HCT116 (cell line): ENCODE results near the gene SLC17A8. TPM values are rescaled to one million over a fixed set of nuclear protein-coding genes. Genes with fewer than 3 reads are reported as not detected.

Experiments
- ATAC-seq: fragments of 200-7000 bp; cut with Tn5 transposase; 2 replicates; pipeline ENCODE4 v1.9.1; 2020; ENCODE audit warnings: mild to moderate bottlenecking, moderate library complexity
- BruUV-seq: library from RNA; stranded (reverse); fragments of 400-500 nt; replicated peaks from 2 replicates; lab custom pipeline; 2021; lab: Mats Ljungman, UMichigan
- CTCF ChIA-PET: fragments of 300-600 bp; sonication (Branson Sonifier 250); formaldehyde crosslinking; loops from one replicate; lab custom pipeline; 2021; ENCODE audit warnings: antibody characterized with exemption; lab: Charles Lee
- POLR2A ChIA-PET: fragments of 300-600, 350-600 bp; sonication (Branson Sonifier 250); formaldehyde crosslinking; loops from one replicate; lab custom pipeline; 2021; ENCODE audit warnings: antibody characterized with exemption; lab: Charles Lee
- RAD21 ChIA-PET, 2 experiments: fragments of 300-600 bp; sonication (Branson Sonifier 250); formaldehyde crosslinking; loops; one replicate each; lab custom pipeline; 2023; ENCODE audit warnings: low total read pairs in 2 of 2; ENCODE audit not compliant: uncharacterized antibody in 2 of 2, unreplicated experiment in 2 of 2, low non-redundant PET in 1 of 2; lab: Charles Lee
- DNase-seq: peaks from one replicate; pipeline ENCODE4 v3.0.0-alpha.2; 2010; ENCODE audit warnings: low read depth, low spot score
- H2AFZ ChIP-seq: fragments of 200-600 bp; shearing (Covaris generic), sonication (generic); 2 replicates; pipeline ENCODE4 v1.6.1; 2017; ENCODE audit warnings: low read depth, mixed run types, mixed read lengths, antibody characterized with exemption, low read length; ENCODE audit not compliant: poor library complexity, severe bottlenecking
- H3K27ac ChIP-seq: 2 replicates; pipeline ENCODE4 v1.5.1; 2012; ENCODE audit warnings: low read depth, low read length
- H3K27me3 ChIP-seq: fragments of 200-600 bp; sonication (generic); 2 replicates; pipeline ENCODE4 v1.6.1; 2016; ENCODE audit warnings: mixed run types, low read length, mixed read lengths; ENCODE audit not compliant: insufficient read depth
- H3K36me3 ChIP-seq, 2 experiments: fragments of 200-500 bp in 1 of 2; fragments of 200-600 bp in 1 of 2; sonication (Bioruptor generic) in 1 of 2; sonication (generic) in 1 of 2; 2 replicates each; pipeline versions ENCODE4 v1.5.1 to v1.6.1; 2014 to 2016; ENCODE audit warnings: low read length in 2 of 2, inconsistent platforms in 1 of 2, mixed read lengths in 1 of 2, mixed run types in 1 of 2; ENCODE audit not compliant: insufficient read depth in 2 of 2, control insufficient read depth in 1 of 2
- H3K4me1 ChIP-seq, 2 experiments: fragments of 200-600 bp in 1 of 2; sonication (generic) in 1 of 2; 2 replicates each; pipeline versions ENCODE4 v1.5.1 to v1.6.1; 2012 to 2017; ENCODE audit warnings: low read length in 2 of 2, inconsistent platforms in 1 of 2, mild to moderate bottlenecking in 1 of 2, mixed read lengths in 1 of 2, mixed run types in 1 of 2, moderate library complexity in 1 of 2; ENCODE audit not compliant: insufficient read depth in 2 of 2, control insufficient read depth in 1 of 2
- H3K4me2 ChIP-seq: fragments of 200-600 bp; sonication (generic); 2 replicates; pipeline ENCODE4 v1.6.1; 2017; ENCODE audit warnings: mixed run types, low read length, mixed read lengths
- H3K4me3 ChIP-seq, 2 experiments: fragments of 200-600 bp in 1 of 2; sonication (generic) in 1 of 2; replicated peaks in 1 of 2; 2 replicates each; pipeline ENCODE4 v1.5.1; 2011 to 2016; ENCODE audit warnings: low read length in 2 of 2, control low read depth in 1 of 2, low read depth in 1 of 2, mild to moderate bottlenecking in 1 of 2, mixed read lengths in 1 of 2, mixed run types in 1 of 2
- H3K79me2 ChIP-seq: fragments of 200-600 bp; sonication (generic); 2 replicates; pipeline ENCODE4 v1.6.1; 2017; ENCODE audit warnings: mild to moderate bottlenecking, mixed run types, low read length, moderate library complexity, mixed read lengths; ENCODE audit not compliant: insufficient read depth
- H3K9ac ChIP-seq: fragments of 200-600 bp; sonication (generic); 2 replicates; pipeline ENCODE4 v1.6.1; 2016; ENCODE audit warnings: low read length, mixed read lengths
- H3K9me2 ChIP-seq: fragments of 200-600 bp; sonication (generic), shearing (Covaris generic); 2 replicates; pipeline ENCODE4 v1.6.1; 2017; ENCODE audit warnings: mixed run types, mild to moderate bottlenecking, moderate library complexity; ENCODE audit not compliant: insufficient read depth
- H3K9me3 ChIP-seq, 2 experiments: fragments of 200-500 bp in 1 of 2; fragments of 200-600 bp in 1 of 2; sonication (Bioruptor generic) in 1 of 2; sonication (generic) in 1 of 2; 2 replicates each; pipeline ENCODE4 v1.6.1; 2014 to 2017; ENCODE audit warnings: low read length in 2 of 2, mixed read lengths in 2 of 2, inconsistent platforms in 1 of 2, low read depth in 1 of 2, mild to moderate bottlenecking in 1 of 2, mixed run types in 1 of 2, moderate library complexity in 1 of 2; ENCODE audit not compliant: control insufficient read depth in 1 of 2, insufficient read depth in 1 of 2
- H4K20me1 ChIP-seq: fragments of 200-600 bp; sonication (generic), shearing (Covaris generic); 2 replicates; pipeline ENCODE4 v1.6.1; 2017; ENCODE audit warnings: mixed run types, mild to moderate bottlenecking, moderate library complexity; ENCODE audit not compliant: insufficient read depth
- ATF3 ChIP-seq: IDR thresholded peaks from 2 replicates; pipeline ENCODE4 v1.6.1; 2012
- CBX3 ChIP-seq: IDR thresholded peaks from 2 replicates; pipeline ENCODE4 v1.6.1; 2012; ENCODE audit warnings: low read depth
- CEBPB ChIP-seq: IDR thresholded peaks from 2 replicates; pipeline ENCODE4 v1.6.1; 2012; ENCODE audit warnings: low read depth
- CTCF ChIP-seq, 3 experiments: fragments of 200-600 bp in 1 of 3; sonication (generic) in 1 of 3; IDR thresholded peaks in 2 of 3; conservative IDR thresholded peaks in 1 of 3; 2 replicates each; pipeline ENCODE4 v1.5.1; 2012 to 2017; ENCODE audit warnings: low read depth in 2 of 3, low read length in 2 of 3, antibody characterized with exemption in 1 of 3, borderline replicate concordance in 1 of 3, control low read depth in 1 of 3, mild to moderate bottlenecking in 1 of 3, mixed read lengths in 1 of 3, mixed run types in 1 of 3, moderate library complexity in 1 of 3; ENCODE audit not compliant: insufficient read depth in 1 of 3
- ELF1 ChIP-seq: IDR thresholded peaks from 2 replicates; pipeline ENCODE4 v1.6.1; 2012; ENCODE audit warnings: low read depth, borderline replicate concordance
- FOSL1 ChIP-seq: IDR thresholded peaks from 2 replicates; pipeline ENCODE4 v1.6.1; 2012; ENCODE audit warnings: low read depth
- MAX ChIP-seq: IDR thresholded peaks from 2 replicates; pipeline ENCODE4 v1.6.1; 2012
- POLR2A ChIP-seq: IDR thresholded peaks from 2 replicates; pipeline ENCODE4 v1.7.0; 2011; ENCODE audit warnings: borderline replicate concordance; ENCODE audit not compliant: insufficient read depth, insufficient read length; ENCODE audit errors: extremely low read depth
- POLR2AphosphoS5 ChIP-seq: IDR thresholded peaks from 2 replicates; pipeline ENCODE4 v1.6.1; 2011; ENCODE audit warnings: mild to moderate bottlenecking, low read depth, low read length, moderate library complexity
- SIN3A ChIP-seq: IDR thresholded peaks from 2 replicates; pipeline ENCODE4 v1.6.1; 2012; ENCODE audit warnings: low read depth
- SP1 ChIP-seq: IDR thresholded peaks from 2 replicates; pipeline ENCODE4 v1.6.1; 2012; ENCODE audit warnings: low read depth
- SRF ChIP-seq: IDR thresholded peaks from 2 replicates; pipeline ENCODE4 v1.6.1; 2012; ENCODE audit warnings: low read depth
- TCF7L2 ChIP-seq: IDR thresholded peaks from 2 replicates; pipeline ENCODE4 v1.7.0; 2011; ENCODE audit warnings: borderline replicate concordance, inconsistent platforms; ENCODE audit not compliant: insufficient read depth, insufficient read length; ENCODE audit errors: extremely low read depth
- ZFX ChIP-seq: fragments of 450-650 bp; IDR thresholded peaks from 2 replicates; pipeline ENCODE4 v1.6.1; 2017
- ZNF274 ChIP-seq: fragments of 200-500 bp; sonication (Bioruptor generic); IDR thresholded peaks from 2 replicates; pipeline ENCODE4 v1.6.1; 2014; ENCODE audit warnings: mild to moderate bottlenecking, low read depth, low read length, inconsistent platforms
- intact Hi-C: fragments of 100-400 bp; cut with micrococcal nuclease; formaldehyde crosslinking; loops from 2 replicates; pipeline ENCODE4 v1.10.0; 2022
- total RNA-seq: library from RNA; stranded (reverse); gene quantifications from one replicate; pipeline ENCODE4 v1.2.1, GENCODE V29; 2021; ENCODE audit not compliant: unreplicated experiment

SLC17A8 gene
- total RNA-seq, 1 experiment from 2014 or later = not detected

- no peak for TF ChIP-seq CBX3
- no peak for TF ChIP-seq ELF1
- TF ChIP-seq SP1 = no peak
- TF ChIP-seq CTCF (IDR thresholded peaks at IDR 0.05 in 2 of 3, conservative IDR thresholded peaks at IDR 0.05 in 1 of 3; ENCODE audit: borderline replicate concordance in 1 of 3, insufficient read depth in 1 of 3, low read depth in 2 of 3, low read length in 2 of 3) = no peak
- TF ChIP-seq MAX = no peak
- no peak for TF ChIP-seq SRF
- no peak for TF ChIP-seq ATF3
- TF ChIP-seq TCF7L2 = no peak
- no peak for TF ChIP-seq POLR2AphosphoS5
- TF ChIP-seq ZFX = no peak
- TF ChIP-seq CEBPB = no peak
- TF ChIP-seq SIN3A = no peak
- TF ChIP-seq FOSL1 = no peak
- TF ChIP-seq POLR2A = no peak
- TF ChIP-seq ZNF274 = no peak
- Histone ChIP-seq H2AFZ (no peak overlapping the region), H3K36me3 (no peaks in the 10 kb centered on the region), H3K27ac (no peak overlapping the region), H4K20me1 (no peaks in the 10 kb centered on the region), H3K79me2 (no peaks in the 10 kb centered on the region), H3K9me3 (no peaks in the 10 kb centered on the region), H3K27me3 (0 out of 2 replicates have a peak, but pooled peaks cover 5% of the 10 kb centered on the region), H3K9me2 (no peaks in the 10 kb centered on the region), H3K4me1 (no peaks in the 10 kb centered on the region), H3K4me3 (no peak overlapping the region), H3K4me2 (no peak overlapping the region), H3K9ac (no peak overlapping the region)
- BruUV-seq = no TSS peak
- ChIA-PET POLR2A (no interaction called here), CTCF (interaction anchor here (3.8 kb wide), 1 partner anchor 20 kb away, joined by 11 read pairs; no protein-coding TSS in a partner anchor), RAD21 (no interaction called here)
- DNase-seq = no peak
- ATAC-seq = no peak
- intact Hi-C loops = no loop called here
Measured at GRCh38 chr12:100384559-100384935, 27.7 kb downstream of the SLC17A8 start.
